Motor neuron (in vitro differentiated cells): ENCODE measurements around the gene EIF5A2. TPM values are rescaled to one million over a fixed set of nuclear protein-coding genes. Genes with fewer than 3 reads are reported as not detected.
"Not testable (repeated sequence)": the region's sequence is repeated elsewhere in the genome, so short reads cannot be mapped to it uniquely, and the experiment has no call there.

ENCODE experiments used
- ATAC-seq, 8 experiments: fragments of 200-7000 bp; cut with Tn5 transposase; replicated peaks in 6 of 8; 2 replicates each; pipeline ENCODE4 v1.8.0; 2021; ENCODE audit warnings: mild to moderate bottlenecking in 8 of 8, moderate library complexity in 8 of 8
- H3K27ac ChIP-seq, 2 donors: fragments of 250-450 bp; sonication (Bioruptor Pico); 2 replicates each; pipeline ENCODE4 v1.9.0; 2021; ENCODE audit warnings: antibody characterized with exemption in 2 of 2, mild to moderate bottlenecking in 2 of 2, moderate library complexity in 1 of 2
- H3K4me1 ChIP-seq, 2 donors: fragments of 250-450 bp; sonication (Bioruptor Pico); replicated peaks in 1 of 2; 2 replicates each; pipeline ENCODE4 v1.6.1; 2021; ENCODE audit warnings: antibody characterized with exemption in 2 of 2, mild to moderate bottlenecking in 2 of 2, moderate library complexity in 1 of 2
- H3K4me3 ChIP-seq, 5 donors: fragments of 250-450 bp; sonication (Bioruptor Pico); 2 replicates each; pipeline ENCODE4 v1.9.0; 2021; ENCODE audit warnings: antibody characterized with exemption in 5 of 5, mild to moderate bottlenecking in 5 of 5, moderate library complexity in 4 of 5
- WGBS, 10 experiments: fragments of 450-650 bp; shearing (Covaris generic); methylation state at CpG; one replicate each; pipeline ENCODE4 v1.0.0; 2022; 5-methylcytosine and 5-hydroxymethylcytosine counted together
- in situ Hi-C, 9 experiments: fragments of 400-800 bp; cut with MboI; loops; one replicate each; pipeline ENCODE4 v1.15.0; 2021; ENCODE audit warnings: low sequenced_read_pairs in 9 of 9, low pct_unique_long_range_greater_than_20kb in 2 of 9; ENCODE audit not compliant: unreplicated experiment in 9 of 9
- total RNA-seq, 8 experiments: library from RNA; unstranded; fragments of 300-600 nt; gene quantifications; 2 replicates each; pipeline versions ENCODE4 v1.2.3 to v1.2.4, GENCODE V29; 2022

EIF5A2 gene
- total RNA-seq, 8 experiments from 2014 or later, result 1.1 to 7.5 (median 3.7) TPM

DNA sequence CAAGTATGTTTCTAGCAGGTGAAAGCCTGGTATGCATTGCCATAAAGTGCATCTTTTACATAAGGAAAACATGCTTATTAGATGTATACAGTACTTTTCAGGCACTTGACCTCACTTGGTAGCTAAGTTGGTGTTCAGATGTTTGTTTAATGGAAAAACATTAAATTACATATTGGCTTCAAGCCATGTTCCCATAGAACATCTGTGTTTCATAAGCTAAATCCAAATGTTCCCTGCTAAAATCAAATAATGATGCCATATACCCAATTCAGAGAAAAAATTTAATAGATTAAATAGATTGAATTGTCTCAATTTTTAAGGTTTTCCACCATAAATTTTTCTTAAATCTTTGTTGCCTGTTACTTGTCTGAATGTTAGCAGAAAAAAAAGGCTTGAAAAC is 19.3 kb downstream of the EIF5A2 start:
- Histone ChIP-seq H3K27ac (no peak overlapping the region), H3K4me1 (no peaks in the 10 kb centered on the region), H3K4me3 (no peak overlapping the region)
- peak in 1 of 8 experiments; percentile 35 for ATAC-seq
- in situ Hi-C loops, result no loop called here

DNA sequence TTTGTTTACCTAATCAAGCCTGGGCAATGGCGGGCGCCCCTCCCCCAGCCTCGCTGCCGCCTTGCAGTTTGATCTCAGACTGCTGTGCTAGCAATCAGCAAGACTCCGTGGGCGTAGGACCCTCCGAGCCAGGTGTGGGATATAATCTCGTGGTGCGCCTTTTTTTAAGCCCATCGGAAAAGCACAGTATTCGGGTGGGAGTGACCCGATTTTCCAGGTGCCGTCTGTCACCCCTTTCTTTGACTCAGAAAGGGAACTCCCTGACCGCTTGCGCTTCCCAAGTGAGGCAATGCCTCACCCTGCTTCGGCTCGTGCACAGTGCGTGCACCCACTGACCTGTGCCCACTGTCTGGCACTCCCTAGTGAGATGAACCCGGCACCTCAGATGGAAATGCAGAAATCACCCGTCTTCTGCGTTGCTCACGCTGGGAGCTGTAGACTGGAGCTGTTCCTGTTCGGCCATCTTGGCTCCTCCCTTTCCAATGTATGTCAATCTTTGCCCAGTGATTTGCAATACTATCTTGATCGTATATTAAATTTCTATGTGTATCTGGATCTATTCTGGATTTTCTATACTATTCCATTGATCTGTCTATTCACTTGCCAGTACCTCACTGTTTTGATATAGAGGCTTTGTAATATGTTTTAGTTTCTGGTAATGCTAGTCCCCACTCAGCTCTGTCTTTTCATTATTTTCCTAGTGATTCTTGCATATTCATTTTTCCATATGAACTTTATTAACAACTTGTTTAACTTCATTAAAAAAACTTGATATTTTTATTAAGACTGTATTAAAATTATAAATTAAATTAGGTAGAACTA is 24.1 kb downstream of the EIF5A2 start:
- H3K4me1 ChIP-seq, ATAC-seq, H3K4me3 ChIP-seq, in situ Hi-C loops, H3K27ac ChIP-seq: not testable (repeated sequence)
- WGBS, 10 experiments, result 76 to 100% (median 100%) methylated on average over 1 to 4 of the region's 24 CpGs; no CpG with 5 or more reads in 4 of the 10 experiments

DNA sequence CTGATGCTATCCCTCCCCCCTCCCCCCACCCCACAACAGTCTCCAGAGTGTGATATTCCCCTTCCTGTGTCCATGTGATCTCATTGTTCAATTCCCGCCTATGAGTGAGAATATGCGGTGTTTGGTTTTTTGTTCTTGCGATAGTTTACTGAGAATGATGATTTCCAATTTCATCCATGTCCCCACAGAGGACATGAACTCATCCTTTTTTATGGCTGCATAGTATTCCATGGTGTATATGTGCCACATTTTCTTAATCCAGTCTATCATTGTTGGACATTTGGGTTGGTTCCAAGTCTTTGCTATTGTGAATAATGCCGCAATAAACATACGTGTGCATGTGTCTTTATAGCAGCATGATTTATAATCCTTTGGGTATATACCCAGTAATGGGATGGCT is 29.7 kb downstream of the EIF5A2 start:
- in situ Hi-C loops, ATAC-seq, H3K4me3 ChIP-seq, H3K4me1 ChIP-seq, H3K27ac ChIP-seq: not testable (repeated sequence)
- WGBS, 10 experiments, result no CpG with 5 or more reads among the region's 5 CpGs

DNA sequence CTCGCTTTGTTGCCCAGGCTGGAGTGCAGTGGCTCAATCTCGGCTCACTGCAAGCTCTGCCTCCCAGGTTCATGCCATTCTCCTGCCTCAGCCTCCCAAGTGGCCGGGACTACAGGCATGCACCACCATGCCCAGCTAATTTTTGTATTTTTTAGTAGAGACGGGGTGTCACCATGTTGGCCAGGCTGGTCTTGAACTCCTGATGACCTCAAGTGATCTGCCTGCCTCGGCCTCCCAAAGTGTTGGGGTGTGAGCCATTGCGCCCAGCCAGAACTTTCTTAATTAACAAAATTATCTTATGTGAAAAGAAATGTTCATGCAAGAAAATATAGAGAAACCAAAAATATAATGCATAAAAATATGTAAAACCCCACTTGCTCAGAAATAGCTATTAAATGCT is 31.1 kb downstream of the EIF5A2 start:
- ATAC-seq, in situ Hi-C loops, H3K4me1 ChIP-seq, H3K4me3 ChIP-seq, H3K27ac ChIP-seq: not testable (repeated sequence)
- WGBS, 10 experiments, result 43 to 100% (median 89%) methylated on average over 1 to 6 of the region's 6 CpGs; no CpG with 5 or more reads in 3 of the 10 experiments

DNA sequence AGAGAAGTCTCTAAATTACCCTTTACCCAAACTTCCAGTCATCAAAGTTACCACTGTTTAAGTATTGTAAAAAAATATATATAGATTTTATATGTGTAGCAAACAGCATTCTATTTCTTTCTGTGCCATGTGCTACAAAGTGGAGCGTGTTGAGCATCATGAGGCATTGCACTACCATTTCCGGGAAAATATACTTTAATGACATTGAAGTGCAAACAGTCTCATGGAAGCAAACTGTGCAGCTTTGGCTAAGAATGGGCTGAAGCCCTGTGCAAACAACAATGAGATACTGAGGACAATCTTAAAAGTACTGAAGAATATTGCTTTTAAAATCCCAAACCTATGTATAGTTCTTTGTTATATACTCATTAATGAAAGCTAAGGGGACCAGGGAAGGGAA is 31.9 kb downstream of the EIF5A2 start:
- in situ Hi-C loops, result no loop called here
- no peak for ATAC-seq
- 50 to 100% (median 88%) methylated on average over 1 to 2 of the region's 2 CpGs; no CpG with 5 or more reads in 3 of the 10 experiments for WGBS, 10 experiments

DNA sequence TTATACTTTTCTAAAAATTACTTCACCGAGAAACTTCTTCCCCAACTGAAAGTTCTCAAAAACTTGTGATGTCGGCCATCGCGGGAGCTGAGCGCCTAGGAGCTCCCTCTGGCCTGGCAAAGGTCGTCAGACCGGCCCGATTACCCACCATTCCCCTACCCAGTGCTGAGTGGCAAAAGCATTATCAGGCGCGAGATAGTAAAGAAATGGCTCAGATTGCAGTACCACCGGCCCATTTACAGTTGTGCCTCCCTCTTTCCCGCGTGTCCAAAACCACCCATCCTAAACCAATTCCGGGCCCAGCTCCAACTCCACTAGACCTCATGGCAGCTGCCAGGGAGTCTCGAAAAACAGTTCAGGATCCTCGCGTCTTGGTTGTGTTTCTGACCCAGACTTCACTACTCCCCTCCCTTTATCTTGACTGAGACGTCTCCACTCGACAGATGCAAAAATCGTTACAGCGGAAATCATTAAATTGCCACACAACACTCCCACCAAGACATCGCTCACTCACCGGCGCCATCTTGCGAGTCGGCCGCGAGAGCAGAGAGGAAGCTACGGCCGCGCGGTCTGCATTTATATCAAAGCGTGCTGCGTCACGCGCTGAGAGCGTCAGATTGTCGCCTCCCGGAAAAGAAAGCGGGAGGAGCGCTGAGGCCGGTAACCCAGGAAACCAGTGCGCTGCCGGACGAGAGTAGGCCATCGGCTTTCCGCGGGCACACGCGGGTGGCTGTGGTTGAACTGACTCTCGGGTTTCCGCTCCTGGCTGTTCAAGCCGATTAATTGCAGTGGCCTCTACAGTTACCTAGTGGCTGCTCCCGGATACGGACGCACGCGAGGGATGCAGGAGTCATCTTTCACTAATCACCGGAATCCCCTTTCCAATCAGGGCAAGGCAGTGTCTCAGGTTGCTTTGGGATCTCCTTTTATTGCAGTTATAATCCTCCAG is 38.5 kb downstream of the EIF5A2 start, which contains the start of gene RPL22L1:
Gene RPL22L1 (minus strand): TSS at position 551 of the 949 bp plus-strand sequence. CDS start 28 bp downstream, at position 523.
- Histone ChIP-seq H3K27ac (peak within 1 kb of the TSS; percentile 74 to 79), H3K4me3 (peak within 1 kb of the TSS; percentile 42 to 67 (median 49)), H3K4me1 (peaks cover 8 to 15% of the 10 kb centered on the region in 2 donors)
- 0 to 3% (median 0%) methylated on average over 3 to 40 of the region's 59 CpGs for WGBS, 10 experiments
- peak; percentile 94 to 99 (median 98) for ATAC-seq
- in situ Hi-C loops, result no loop called here

More for the DNA sequence above, 31.9 kb downstream of the EIF5A2 start:
- Histone ChIP-seq H3K4me3 (no peak overlapping the region), H3K4me1 (no peaks in the 10 kb centered on the region), H3K27ac (no peak overlapping the region)

DNA sequence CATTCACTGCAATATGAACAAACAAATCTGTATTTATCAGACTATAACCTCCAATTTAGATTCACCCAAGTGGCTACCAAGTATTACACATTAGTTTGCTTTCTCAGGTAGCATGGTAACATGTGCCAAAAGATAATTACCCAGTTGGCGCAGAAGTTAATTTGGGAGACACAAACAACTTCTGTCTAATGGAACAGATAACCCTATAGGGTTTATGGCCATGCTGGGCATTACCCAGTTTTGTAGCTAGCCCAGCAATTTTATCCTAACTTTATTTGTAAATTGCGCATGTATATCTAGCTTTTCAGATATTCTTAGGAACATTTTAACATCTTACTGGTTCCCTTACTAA is 39.2 kb downstream of the EIF5A2 start:
- H3K4me3 ChIP-seq, result peak overlapping the region; percentile 42 to 67 (median 49)
- in situ Hi-C loops, result no loop called here
- H3K4me1 ChIP-seq, result peaks cover 8 to 15% of the 10 kb centered on the region in 2 donors
- WGBS, 10 experiments, result 0 to 20% (median 7%) methylated on average over 2 of the region's 2 CpGs; no CpG with 5 or more reads in 2 of the 10 experiments
- no peak for ATAC-seq
- peak overlapping the region in 1 of 2 donors; percentile 79 for H3K27ac ChIP-seq

DNA sequence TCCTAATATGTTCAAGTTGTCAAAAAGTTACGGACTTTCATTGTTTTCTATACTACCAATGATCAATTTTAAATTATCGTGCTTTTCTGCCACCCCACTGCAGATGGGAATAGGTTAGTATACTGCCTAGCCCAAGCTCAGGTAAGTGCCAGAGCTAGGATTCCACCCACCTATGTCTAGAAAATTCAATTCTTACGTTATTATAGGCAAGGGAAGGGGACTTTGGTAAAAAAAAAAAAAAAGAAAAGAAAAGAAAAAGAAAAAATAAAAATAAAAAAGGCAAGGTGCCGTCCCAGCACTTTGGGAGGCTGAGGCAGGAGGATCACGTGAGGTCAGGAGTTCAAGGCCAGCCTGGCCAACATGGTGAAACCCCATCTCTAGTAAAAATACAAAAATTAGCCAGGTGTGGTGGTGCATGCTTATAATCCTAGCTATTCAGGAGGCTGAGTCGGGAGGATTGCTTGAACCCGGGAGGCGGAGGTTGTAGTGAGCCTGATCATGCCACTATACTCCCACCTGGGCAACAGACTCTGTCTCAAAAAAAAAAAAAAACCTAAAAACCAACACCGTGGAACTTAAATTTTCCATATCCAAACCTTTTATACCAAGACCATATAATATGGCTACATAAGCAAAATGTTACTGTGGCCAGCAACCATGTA is 39.7 kb downstream of the EIF5A2 start:
- Histone ChIP-seq H3K27ac (no peak overlapping the region), H3K4me3 (peak overlapping the region; percentile 42 to 67 (median 49)), H3K4me1 (peaks cover 8 to 15% of the 10 kb centered on the region in 2 donors)
- 3 to 100% (median 50%) methylated on average over 2 to 9 of the region's 9 CpGs for WGBS, 10 experiments
- ATAC-seq, result no peak
- in situ Hi-C loops, result no loop called here

DNA sequence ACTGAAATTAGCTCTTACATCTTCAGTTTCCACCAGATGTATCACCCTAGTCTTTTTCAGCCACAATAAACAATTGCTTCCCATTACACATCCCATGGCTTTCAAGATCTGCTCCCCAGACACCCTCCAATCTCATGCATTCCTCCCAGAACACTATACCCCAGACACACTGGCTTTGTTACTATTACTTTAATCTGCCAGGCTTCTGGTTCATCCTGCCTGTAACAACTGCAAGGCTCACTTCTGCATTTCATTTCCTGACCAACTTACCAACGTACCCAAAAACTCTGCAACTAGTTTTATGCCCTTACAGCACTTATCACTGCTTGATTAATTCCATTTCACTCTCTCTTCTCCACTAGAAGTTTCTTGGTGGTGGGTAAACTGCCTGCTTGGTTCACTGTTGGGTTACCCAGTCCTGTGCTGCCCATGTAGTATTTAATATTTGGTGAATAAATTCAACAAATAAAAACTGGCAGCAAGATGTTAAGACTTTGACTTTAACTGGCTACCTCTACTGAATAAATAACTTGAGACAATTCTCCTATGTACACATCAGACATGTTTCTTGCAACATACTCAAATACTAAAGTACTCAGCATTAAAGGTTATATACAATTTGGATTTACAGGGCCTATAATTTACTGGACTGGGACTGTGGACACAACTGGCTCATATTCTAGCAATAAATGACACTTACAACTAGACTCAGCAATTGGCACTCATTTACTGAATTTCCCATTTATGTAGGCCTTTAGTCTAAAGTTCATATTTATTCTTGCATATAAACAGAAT is 41.1 kb downstream of the EIF5A2 start:
- WGBS, 10 experiments, result 0 to 83% (median 38%) methylated on average over 1 of the region's 1 CpG; no CpG with 5 or more reads in 6 of the 10 experiments
- in situ Hi-C loops, result no loop called here
- H3K4me1 ChIP-seq, result peaks cover 8 to 15% of the 10 kb centered on the region in 2 donors
- H3K4me3 ChIP-seq, result no peak overlapping the region
- ATAC-seq, result no peak
- no peak overlapping the region for H3K27ac ChIP-seq

DNA sequence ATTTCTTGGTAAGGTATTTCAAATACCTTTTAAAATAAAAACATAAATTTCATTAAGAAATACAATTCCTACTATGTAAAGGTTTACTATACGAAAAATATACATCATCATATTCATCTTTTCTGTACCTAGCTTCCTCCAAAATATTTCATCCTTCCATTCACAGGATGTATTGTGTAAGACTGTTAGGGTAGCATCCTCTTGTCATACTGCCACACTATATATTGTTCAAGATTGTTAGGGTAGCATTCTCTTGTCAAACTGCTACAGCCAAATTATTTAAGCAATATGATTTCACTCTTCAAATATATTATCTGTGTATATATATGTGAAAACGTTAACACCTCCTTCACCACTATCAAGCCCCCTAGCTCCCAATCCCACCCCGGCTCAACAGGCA is 41.9 kb downstream of the EIF5A2 start:
- in situ Hi-C loops, result no loop called here
- 78 to 100% (median 92%) methylated on average over 1 to 3 of the region's 3 CpGs for WGBS, 10 experiments
- no peak for ATAC-seq

DNA sequence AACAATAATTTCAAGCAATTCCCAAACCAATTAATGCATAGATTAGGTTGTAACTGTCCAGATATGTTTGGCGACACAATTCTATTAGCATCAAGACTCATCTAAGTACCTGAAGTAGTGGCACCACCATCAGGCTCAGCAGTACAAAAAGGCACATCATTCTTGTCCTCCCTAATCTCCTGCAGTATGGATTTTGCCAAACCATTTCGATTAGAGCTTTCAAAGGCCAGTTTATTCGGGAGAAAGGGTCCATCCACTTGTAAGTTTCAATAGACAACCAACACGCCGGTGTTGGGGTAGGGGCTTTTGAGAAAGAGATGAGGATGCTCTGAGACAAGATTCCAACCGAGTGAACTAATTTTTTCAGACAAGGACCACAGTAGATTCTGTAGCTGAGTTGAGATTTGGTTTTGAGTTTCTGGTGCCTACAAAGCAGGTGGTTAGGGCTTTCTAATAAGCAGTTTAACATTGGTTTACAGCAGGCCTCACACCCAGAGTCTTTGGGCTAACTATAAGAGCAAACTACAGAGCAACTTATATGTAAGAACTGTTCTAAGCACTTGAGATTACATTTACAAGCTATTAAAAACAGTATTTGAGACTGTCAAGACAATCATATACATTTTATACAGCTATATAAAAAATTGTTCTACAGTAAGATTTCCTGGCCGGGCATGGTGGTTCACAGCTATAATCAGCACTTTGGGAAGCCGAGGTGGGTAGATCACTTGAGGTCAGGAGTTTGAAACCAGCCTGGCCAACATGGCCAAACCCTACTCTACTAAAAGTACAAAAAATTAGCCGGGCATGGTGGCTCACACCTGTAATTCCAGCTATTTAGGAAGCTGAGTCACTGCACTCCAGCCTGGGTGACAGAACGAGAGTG is 43.0 kb downstream of the EIF5A2 start:
- peak in 1 of 8 experiments; percentile 7 for ATAC-seq
- H3K4me3 ChIP-seq, result no peak overlapping the region
- in situ Hi-C loops, result no loop called here
- H3K4me1 ChIP-seq, result peaks cover 6 to 11% of the 10 kb centered on the region in 2 donors
- WGBS, 10 experiments, result 48 to 100% (median 87%) methylated on average over 2 to 10 of the region's 10 CpGs
- no peak overlapping the region for H3K27ac ChIP-seq

More for the DNA sequence above, 41.9 kb downstream of the EIF5A2 start:
- Histone ChIP-seq H3K4me1 (peaks cover 8 to 15% of the 10 kb centered on the region in 2 donors), H3K27ac (no peak overlapping the region), H3K4me3 (no peak overlapping the region)
